Measurements from ENCODE around the gene C1orf226.

DNA sequence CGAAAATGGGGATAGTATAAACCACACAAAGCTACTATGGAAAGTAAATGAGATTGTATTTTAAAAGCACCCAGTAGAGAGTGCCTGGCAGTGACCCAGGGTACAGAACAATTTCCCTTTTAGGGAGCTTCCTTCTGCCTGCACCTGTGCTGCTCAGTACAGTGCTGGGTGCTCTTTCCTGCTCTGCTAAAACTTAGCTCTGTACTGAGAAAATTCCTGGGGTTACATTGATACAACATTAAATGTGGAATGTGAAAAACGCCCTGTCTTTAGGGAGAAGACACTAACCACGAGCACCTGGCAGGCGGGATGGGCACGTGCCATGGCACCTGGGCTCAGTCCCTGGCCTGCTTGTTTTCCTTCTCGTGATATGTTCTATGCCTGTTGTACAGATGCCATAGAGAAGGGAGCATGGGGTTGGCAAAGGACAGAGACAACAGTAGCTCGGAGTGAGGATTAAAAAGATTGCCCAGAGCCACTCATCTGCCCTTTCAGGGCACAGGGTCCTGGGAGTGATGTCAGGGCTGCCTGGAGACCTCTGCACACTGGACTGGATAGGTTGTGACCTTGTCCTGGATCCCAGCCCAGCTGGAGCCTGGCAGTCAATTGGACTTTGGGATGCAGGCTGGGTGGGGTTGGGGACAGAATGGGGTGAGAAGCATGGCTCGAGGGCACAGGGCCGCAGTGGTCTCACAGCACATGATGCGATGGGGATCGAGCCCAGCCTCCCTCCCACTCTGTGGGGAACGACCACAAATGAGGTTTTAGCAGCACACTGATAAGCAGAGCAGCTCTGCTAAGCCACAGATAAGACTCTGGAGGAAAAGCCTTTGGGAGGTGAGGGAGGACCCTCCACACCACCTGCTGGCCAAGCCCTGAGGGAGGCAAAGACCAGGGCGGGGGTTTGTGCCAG lies 9.1 kb upstream of the C1orf226 start:
- TF ChIP-seq, protein P1, sequence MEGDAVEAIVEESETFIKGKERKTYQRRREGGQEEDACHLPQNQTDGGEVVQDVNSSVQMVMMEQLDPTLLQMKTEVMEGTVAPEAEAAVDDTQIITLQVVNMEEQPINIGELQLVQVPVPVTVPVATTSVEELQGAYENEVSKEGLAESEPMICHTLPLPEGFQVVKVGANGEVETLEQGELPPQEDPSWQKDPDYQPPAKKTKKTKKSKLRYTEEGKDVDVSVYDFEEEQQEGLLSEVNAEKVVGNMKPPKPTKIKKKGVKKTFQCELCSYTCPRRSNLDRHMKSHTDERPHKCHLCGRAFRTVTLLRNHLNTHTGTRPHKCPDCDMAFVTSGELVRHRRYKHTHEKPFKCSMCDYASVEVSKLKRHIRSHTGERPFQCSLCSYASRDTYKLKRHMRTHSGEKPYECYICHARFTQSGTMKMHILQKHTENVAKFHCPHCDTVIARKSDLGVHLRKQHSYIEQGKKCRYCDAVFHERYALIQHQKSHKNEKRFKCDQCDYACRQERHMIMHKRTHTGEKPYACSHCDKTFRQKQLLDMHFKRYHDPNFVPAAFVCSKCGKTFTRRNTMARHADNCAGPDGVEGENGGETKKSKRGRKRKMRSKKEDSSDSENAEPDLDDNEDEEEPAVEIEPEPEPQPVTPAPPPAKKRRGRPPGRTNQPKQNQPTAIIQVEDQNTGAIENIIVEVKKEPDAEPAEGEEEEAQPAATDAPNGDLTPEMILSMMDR (optimal IDR thresholded peaks at IDR 0.05 in 1 of 3, IDR thresholded peaks at IDR 0.05 in 1 of 3, conservative IDR thresholded peaks at IDR 0.05 in 1 of 3; ENCODE audit: extremely low read depth in 1 of 3, insufficient read depth in 2 of 3, low read length in 3 of 3) = no peak
- TF ChIP-seq EZH2 (IDR thresholded peaks at IDR 0.05; ENCODE audit: low read length) = no peak
